NT2/D1 (cell line): ENCODE measurements around the gene SLC34A1.

Experiments used
- SUZ12 ChIP-seq: IDR thresholded peaks from 2 replicates; pipeline ENCODE4 v1.6.1; 2011; ENCODE audit not compliant: insufficient read length, insufficient read depth; ENCODE audit errors: extremely low read depth
- YY1 ChIP-seq: IDR thresholded peaks from 2 replicates; pipeline ENCODE4 v1.6.1; 2011; ENCODE audit not compliant: insufficient read length, insufficient read depth

- no peak for TF ChIP-seq YY1
- TF ChIP-seq SUZ12, result no peak
Measured at GRCh38 chr5:177370488-177371119, 13.6 kb upstream of the SLC34A1 start.
